Tibial nerve (tissue), 4 donors: ENCODE results near the gene NOL12. TPM values are rescaled to one million over a fixed set of nuclear protein-coding genes. Genes with fewer than 3 reads are reported as not detected.

Experiments used
- DNase-seq, 2 donors: peaks; one replicate each; pipeline ENCODE4 v3.0.0-alpha.2; 2019; ENCODE audit warnings: low spot score in 2 of 2
- H3K27ac ChIP-seq, 4 donors: fragments of 200-600 bp; sonication (generic) in 3 of 4; one replicate each; pipeline ENCODE4 v1.5.1; 2017 to 2019; ENCODE audit warnings: mild to moderate bottlenecking in 1 of 4
- H3K27me3 ChIP-seq, 2 donors: fragments of 200-600 bp; sonication (generic) in 1 of 2; one replicate each; pipeline versions ENCODE4 v1.5.1 to v1.6.0; 2017 to 2019
- H3K36me3 ChIP-seq, 3 donors: fragments of 200-600 bp; sonication (generic); one replicate each; pipeline ENCODE4 v1.5.1; 2018 to 2019
- H3K4me1 ChIP-seq, 4 donors: fragments of 200-600 bp; sonication (generic) in 3 of 4; one replicate each; pipeline ENCODE4 v1.5.1; 2017 to 2019
- H3K4me3 ChIP-seq, 4 donors: fragments of 200-600 bp; sonication (generic) in 3 of 4; one replicate each; pipeline ENCODE4 v1.5.1; 2017 to 2019; ENCODE audit warnings: mild to moderate bottlenecking in 1 of 4, moderate library complexity in 1 of 4
- H3K9me3 ChIP-seq, 4 donors: fragments of 200-600 bp; sonication (generic) in 3 of 4; one replicate each; pipeline ENCODE4 v1.5.1; 2017 to 2019
- EP300 ChIP-seq, 2 donors: sonication (generic); formaldehyde crosslinking; IDR thresholded peaks; one replicate each; pipeline ENCODE4 v1.6.1; 2017; ENCODE audit warnings: antibody characterized with exemption in 2 of 2, mild to moderate bottlenecking in 1 of 2
- POLR2A ChIP-seq, 2 donors: fragments of 450-650 bp; IDR thresholded peaks; one replicate each; pipeline ENCODE4 v1.6.1; 2017; ENCODE audit warnings: antibody characterized with exemption in 2 of 2, mild to moderate bottlenecking in 2 of 2, moderate library complexity in 2 of 2
- WGBS, 2 donors: methylation state at CpG; one replicate each; pipeline ENCODE4 v1.1.5; 2018; 5-methylcytosine and 5-hydroxymethylcytosine counted together
- total RNA-seq, 4 donors: library from RNA; depleted of rRNA; stranded (reverse); fragments of >200 nt; gene quantifications; one replicate each; pipeline ENCODE4 v1.1.0, GENCODE V29; 2016
- TF ChIP-seq, protein P1 (sequence below), 5 experiments: fragments of 200-600 bp in 3 of 5; fragments of 450-650 bp in 2 of 5; sonication (generic) in 3 of 5; IDR thresholded peaks; one replicate each; pipeline ENCODE4 v1.5.1; 2016 to 2019; ENCODE audit warnings: antibody characterized with exemption in 5 of 5, mild to moderate bottlenecking in 3 of 5, moderate library complexity in 2 of 5

Gene NOL12
- total RNA-seq, 4 donors from 2014 or later: 24.1 to 39.5 (median 31.2) TPM

DNA sequence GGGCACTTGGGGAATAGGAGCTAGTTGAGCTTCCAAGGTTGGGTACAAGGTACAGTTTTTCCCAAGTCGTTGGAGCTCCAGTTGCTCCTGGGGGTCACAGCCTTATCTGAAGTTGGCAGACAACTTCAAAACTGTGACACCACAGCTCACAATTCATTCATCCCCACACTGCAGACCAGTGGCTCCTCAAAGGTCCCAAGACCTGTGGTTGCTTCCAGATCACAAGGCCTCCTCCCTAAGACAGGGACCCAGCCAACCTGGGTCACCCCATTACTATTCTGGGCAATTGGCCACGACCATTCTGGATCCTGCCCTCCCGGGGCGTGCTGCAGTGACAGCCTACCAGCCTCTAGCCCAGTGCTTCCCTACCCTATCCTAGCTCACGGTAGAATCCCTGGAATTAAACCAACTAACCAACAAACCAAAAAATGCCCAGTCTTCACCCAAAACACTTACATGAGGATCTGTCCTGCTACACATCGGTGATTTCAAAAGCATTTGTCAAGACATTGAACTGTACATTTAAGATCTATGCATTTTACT lies 28.5 kb upstream of the NOL12 start:
- Histone ChIP-seq H3K9me3 (no peaks in the 10 kb centered on the region), H3K27ac (peak overlapping the region; percentile 71 to 90 (median 80)), H3K27me3 (no peaks in the 10 kb centered on the region), H3K4me3 (peak overlapping the region; percentile 23 to 83 (median 36)), H3K4me1 (peaks cover 0 to 50% (median 25%) of the 10 kb centered on the region in 4 donors), H3K36me3 (peaks cover 0 to 14% (median 0%) of the 10 kb centered on the region in 3 donors)
- no peak for DNase-seq
- WGBS, 2 donors: 3 to 15% methylated on average over 6 of the region's 6 CpGs
- no peak for TF ChIP-seq POLR2A (IDR thresholded peaks at IDR 0.05)
- TF ChIP-seq EP300 (IDR thresholded peaks at IDR 0.05): no peak
- TF ChIP-seq, protein P1, sequence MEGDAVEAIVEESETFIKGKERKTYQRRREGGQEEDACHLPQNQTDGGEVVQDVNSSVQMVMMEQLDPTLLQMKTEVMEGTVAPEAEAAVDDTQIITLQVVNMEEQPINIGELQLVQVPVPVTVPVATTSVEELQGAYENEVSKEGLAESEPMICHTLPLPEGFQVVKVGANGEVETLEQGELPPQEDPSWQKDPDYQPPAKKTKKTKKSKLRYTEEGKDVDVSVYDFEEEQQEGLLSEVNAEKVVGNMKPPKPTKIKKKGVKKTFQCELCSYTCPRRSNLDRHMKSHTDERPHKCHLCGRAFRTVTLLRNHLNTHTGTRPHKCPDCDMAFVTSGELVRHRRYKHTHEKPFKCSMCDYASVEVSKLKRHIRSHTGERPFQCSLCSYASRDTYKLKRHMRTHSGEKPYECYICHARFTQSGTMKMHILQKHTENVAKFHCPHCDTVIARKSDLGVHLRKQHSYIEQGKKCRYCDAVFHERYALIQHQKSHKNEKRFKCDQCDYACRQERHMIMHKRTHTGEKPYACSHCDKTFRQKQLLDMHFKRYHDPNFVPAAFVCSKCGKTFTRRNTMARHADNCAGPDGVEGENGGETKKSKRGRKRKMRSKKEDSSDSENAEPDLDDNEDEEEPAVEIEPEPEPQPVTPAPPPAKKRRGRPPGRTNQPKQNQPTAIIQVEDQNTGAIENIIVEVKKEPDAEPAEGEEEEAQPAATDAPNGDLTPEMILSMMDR (IDR thresholded peaks at IDR 0.05): no peak

DNA sequence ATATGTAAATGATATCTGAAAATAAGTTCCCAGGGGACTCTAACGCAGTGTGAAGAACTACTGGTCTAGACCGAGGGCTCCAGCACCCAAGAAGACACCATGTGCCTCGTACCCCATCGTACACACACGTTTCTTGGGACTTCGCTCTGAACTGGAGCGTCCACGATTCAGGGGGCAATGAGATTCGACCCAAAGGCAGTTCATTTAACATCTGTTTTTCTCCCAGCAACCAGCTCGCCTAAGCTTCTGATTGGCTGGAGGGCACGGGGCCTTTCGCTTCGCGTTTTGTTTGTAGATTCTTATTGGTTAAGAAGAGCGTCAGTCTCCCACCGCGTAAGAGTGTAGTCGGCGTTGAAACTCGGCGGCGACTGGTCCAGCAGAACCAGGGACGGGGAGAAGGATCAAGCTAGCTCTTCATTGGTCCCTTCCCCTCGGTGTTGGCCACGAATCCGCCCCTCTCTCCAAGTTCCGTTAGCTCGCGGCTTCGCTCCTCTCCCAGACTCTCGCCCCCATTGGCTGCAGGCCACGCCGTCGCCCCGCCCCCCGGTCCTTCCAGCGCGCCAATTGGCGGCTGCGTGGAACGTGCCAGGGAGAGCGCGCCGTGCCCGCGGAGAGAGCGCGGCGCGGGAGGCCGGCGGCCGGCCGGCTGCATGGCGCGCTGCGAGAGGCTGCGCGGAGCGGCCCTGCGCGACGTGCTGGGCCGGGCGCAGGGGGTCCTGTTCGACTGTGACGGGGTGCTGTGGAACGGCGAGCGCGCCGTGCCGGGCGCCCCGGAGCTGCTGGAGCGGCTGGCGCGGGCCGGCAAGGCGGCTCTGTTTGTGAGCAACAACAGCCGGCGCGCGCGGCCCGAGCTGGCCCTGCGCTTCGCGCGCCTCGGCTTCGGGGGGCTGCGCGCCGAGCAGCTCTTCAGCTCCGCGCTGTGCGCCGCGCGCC lies 27.7 kb upstream of the NOL12 start, which contains the start of gene PDXP:
PDXP (plus strand) TSS at position 591 of the 933 bp plus-strand sequence; CDS start at position 651, 60 bp downstream.
- TF ChIP-seq, protein P1 (IDR thresholded peaks at IDR 0.05): peak in 2 of 5 experiments; percentile 30 to 40
- TF ChIP-seq EP300 (IDR thresholded peaks at IDR 0.05) (peak in 1 of 2 donors; percentile 69), POLR2A (IDR thresholded peaks at IDR 0.05) (peak; percentile 84 to 90)
- 0 to 1% methylated on average over 33 to 36 of the region's 101 CpGs for WGBS, 2 donors
- peaks cover 0 to 6% (median 0%) of the 10 kb centered on the region in 3 donors for H3K36me3 ChIP-seq
- peak within 1 kb of the TSS; percentile 71 to 90 (median 86) for H3K27ac ChIP-seq
- H3K4me3 ChIP-seq: peak within 1 kb of the TSS; percentile 38 to 83 (median 58)
- H3K9me3 ChIP-seq: no peaks in the 10 kb centered on the region
- H3K27me3 ChIP-seq: no peaks in the 10 kb centered on the region
- H3K4me1 ChIP-seq: peaks cover 0 to 53% (median 25%) of the 10 kb centered on the region in 4 donors
- DNase-seq: peak; percentile 97 to 98

DNA sequence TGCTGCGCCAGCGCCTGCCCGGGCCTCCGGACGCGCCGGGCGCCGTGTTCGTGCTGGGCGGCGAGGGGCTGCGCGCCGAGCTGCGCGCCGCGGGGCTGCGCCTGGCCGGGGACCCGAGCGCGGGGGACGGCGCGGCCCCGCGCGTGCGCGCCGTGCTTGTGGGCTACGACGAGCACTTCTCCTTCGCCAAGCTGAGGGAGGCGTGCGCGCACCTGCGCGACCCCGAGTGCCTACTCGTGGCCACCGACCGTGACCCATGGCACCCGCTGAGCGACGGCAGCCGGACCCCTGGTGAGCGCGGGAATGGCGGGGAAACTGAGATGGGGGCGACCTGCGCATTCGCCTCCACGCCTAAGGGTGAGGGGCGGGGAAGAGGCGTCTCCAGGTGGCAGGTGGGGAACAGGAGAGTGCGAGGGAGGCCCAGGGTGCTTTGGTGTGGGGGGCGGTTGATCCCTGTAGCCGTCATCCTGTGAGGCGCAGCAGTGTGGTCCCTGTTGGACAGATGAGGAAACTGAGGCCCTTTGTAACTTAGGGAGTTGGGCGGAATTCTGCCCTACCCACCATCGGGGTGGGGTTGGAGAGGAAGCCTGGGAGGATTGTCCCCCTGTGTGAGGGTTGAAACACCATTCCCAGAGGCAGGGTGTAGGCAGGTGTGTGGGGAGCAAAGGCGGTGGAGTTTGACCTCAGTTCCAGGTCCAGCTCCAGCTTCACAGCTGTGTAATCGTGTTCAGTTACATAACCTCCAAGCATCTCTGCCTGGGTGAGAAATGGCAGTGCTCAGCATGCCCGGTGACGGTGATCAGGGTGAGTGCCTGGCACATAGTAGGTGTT lies 26.9 kb upstream of the NOL12 start:
- TF ChIP-seq POLR2A (IDR thresholded peaks at IDR 0.05) (no peak), EP300 (IDR thresholded peaks at IDR 0.05) (no peak)
- TF ChIP-seq, protein P1 (IDR thresholded peaks at IDR 0.05): no peak
- Histone ChIP-seq H3K4me3 (peak overlapping the region; percentile 38 to 83 (median 58)), H3K27me3 (no peaks in the 10 kb centered on the region), H3K36me3 (no peaks in the 10 kb centered on the region), H3K27ac (peak overlapping the region in 3 of 4 donors; percentile 85 to 90 (median 86)), H3K4me1 (peaks cover 0 to 60% (median 26%) of the 10 kb centered on the region in 4 donors), H3K9me3 (no peaks in the 10 kb centered on the region)
- WGBS, 2 donors: 5 to 8% methylated on average over 26 to 28 of the region's 68 CpGs
- DNase-seq: no peak

DNA sequence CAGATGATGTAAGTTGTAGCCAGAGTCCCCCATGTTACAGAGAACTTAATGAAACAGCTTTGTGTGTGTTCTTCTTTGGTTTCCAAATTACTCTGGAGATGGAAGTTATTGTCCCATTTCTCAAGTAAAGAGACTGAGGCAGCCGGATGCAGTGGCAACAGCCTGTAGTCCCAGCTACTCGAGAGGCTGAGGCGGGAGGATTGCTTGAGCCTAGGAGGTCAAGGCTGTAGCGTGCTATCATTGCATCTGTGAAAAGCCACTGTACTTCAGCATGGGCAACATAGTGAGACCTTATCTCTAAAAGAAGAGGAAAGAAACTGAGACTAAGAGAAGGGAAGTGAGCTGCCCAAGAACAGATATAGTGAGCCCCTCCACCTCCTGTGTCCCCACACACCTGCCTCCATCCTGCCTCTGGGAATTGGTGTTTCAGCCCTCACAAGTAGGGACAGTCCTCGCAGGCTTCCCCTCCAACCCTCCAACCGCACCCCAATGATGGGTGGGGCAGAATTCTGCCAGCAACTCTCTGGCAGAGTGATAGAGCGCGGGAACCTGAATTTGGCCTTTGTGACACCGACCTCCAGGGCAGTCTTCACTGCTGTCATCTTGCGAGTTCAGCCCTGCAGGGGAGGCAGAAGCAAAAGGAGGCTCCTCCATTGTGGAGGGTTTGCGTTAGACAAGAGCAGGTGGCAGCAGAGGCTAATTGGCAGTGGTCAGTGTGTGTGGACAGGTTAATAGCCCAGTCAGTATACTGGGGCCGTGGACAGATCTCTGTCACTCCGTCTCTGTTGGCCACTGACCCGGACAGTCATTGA lies 26.0 kb upstream of the NOL12 start:
- H3K9me3 ChIP-seq: no peaks in the 10 kb centered on the region
- no peaks in the 10 kb centered on the region for H3K36me3 ChIP-seq
- 63 to 68% methylated on average over 14 of the region's 14 CpGs for WGBS, 2 donors
- no peaks in the 10 kb centered on the region for H3K27me3 ChIP-seq
- peak overlapping the region; percentile 47 to 90 (median 86) for H3K27ac ChIP-seq
- H3K4me3 ChIP-seq: peak overlapping the region; percentile 38 to 83 (median 58)
- TF ChIP-seq POLR2A (IDR thresholded peaks at IDR 0.05) (no peak), EP300 (IDR thresholded peaks at IDR 0.05) (no peak)
- TF ChIP-seq, protein P1 (IDR thresholded peaks at IDR 0.05): no peak
- peaks cover 0 to 66% (median 27%) of the 10 kb centered on the region in 4 donors for H3K4me1 ChIP-seq
- DNase-seq: no peak
